IgD-negative memory B cell (primary cell): ENCODE measurements around the gene STOML3. TPM values are rescaled to one million over a fixed set of nuclear protein-coding genes. Genes with fewer than 3 reads are reported as not detected.

Experiments
- H3K27ac Mint-ChIP-seq, 3 donors: one replicate each; pipeline ENCODE4 v1.8.0; 2020 to 2022; ENCODE audit warnings: mild to moderate bottlenecking in 3 of 3, mixed read lengths in 3 of 3, moderate library complexity in 1 of 3
- H3K27me3 Mint-ChIP-seq: one replicate; pipeline ENCODE4 v1.8.0; 2021; ENCODE audit warnings: mixed read lengths
- H3K36me3 Mint-ChIP-seq: one replicate; pipeline ENCODE4 v1.8.0; 2020; ENCODE audit warnings: mild to moderate bottlenecking, mixed read lengths
- H3K4me1 Mint-ChIP-seq, 3 donors: one replicate each; pipeline ENCODE4 v1.8.0; 2020 to 2022; ENCODE audit warnings: mixed read lengths in 3 of 3, mild to moderate bottlenecking in 1 of 3
- H3K4me3 Mint-ChIP-seq, 4 donors: one replicate each; pipeline ENCODE4 v1.8.0; 2020 to 2022; ENCODE audit warnings: mild to moderate bottlenecking in 4 of 4, mixed read lengths in 4 of 4, moderate library complexity in 3 of 4
- H3K9me3 Mint-ChIP-seq, 3 donors: one replicate each; pipeline ENCODE4 v1.8.0; 2020 to 2021; ENCODE audit warnings: mixed read lengths in 3 of 3, mild to moderate bottlenecking in 1 of 3
- polyA plus RNA-seq: library from polyadenylated mRNA; unstranded; fragments of 300-500 nt; fragmentation: Illumina TruSeq; gene quantifications from one replicate; pipeline ENCODE4 v1.2.3, GENCODE V29; 2021

STOML3 gene
- polyA plus RNA-seq: not detected

GRCh38 chr13:38990693-38991092 lies at the start of gene STOML3:
STOML3 (minus strand) TSS chr13:38990831; CDS start chr13:38990721, 110 bp downstream.
- H3K27me3 Mint-ChIP-seq: peaks cover 5% of the 10 kb centered on the region
- H3K9me3 Mint-ChIP-seq: no peaks in the 10 kb centered on the region
- H3K36me3 Mint-ChIP-seq: no peaks in the 10 kb centered on the region
- H3K4me3 Mint-ChIP-seq: no peak within 1 kb of the TSS
- H3K27ac Mint-ChIP-seq: no peak within 1 kb of the TSS
- no peaks in the 10 kb centered on the region for H3K4me1 Mint-ChIP-seq

- no peaks in the 10 kb centered on the region for H3K27me3 Mint-ChIP-seq
- H3K4me1 Mint-ChIP-seq: peaks cover 31 to 43% (median 33%) of the 10 kb centered on the region in 3 donors
- H3K9me3 Mint-ChIP-seq: no peaks in the 10 kb centered on the region
- no peak overlapping the region for H3K27ac Mint-ChIP-seq
- peaks cover 5% of the 10 kb centered on the region for H3K36me3 Mint-ChIP-seq
- peak overlapping the region in 1 of 4 donors; percentile 76 for H3K4me3 Mint-ChIP-seq
Observed at GRCh38 chr13:39040206-39040605, 49.6 kb upstream of the STOML3 start.

- Mint-ChIP-seq H3K9me3 (no peaks in the 10 kb centered on the region), H3K27ac (peak overlapping the region; percentile 92 to 99 (median 99)), H3K36me3 (peaks cover 5% of the 10 kb centered on the region), H3K4me3 (peak overlapping the region; percentile 95 to 99 (median 98)), H3K27me3 (no peaks in the 10 kb centered on the region), H3K4me1 (peaks cover 39 to 52% (median 42%) of the 10 kb centered on the region in 3 donors)
Observed at GRCh38 chr13:39039041-39039440, 48.4 kb upstream of the STOML3 start.

GRCh38 chr13:39038569-39039030 lies 48.0 kb upstream of the STOML3 start:
- Mint-ChIP-seq H3K4me3 (peak overlapping the region; percentile 95 to 99 (median 98)), H3K4me1 (peaks cover 42 to 57% (median 43%) of the 10 kb centered on the region in 3 donors), H3K27me3 (no peaks in the 10 kb centered on the region), H3K9me3 (no peaks in the 10 kb centered on the region), H3K27ac (peak overlapping the region; percentile 92 to 99 (median 99)), H3K36me3 (peaks cover 5% of the 10 kb centered on the region)

- peak within 1 kb of the TSS; percentile 92 to 99 (median 99) for H3K27ac Mint-ChIP-seq
- H3K9me3 Mint-ChIP-seq: no peaks in the 10 kb centered on the region
- peaks cover 5% of the 10 kb centered on the region for H3K36me3 Mint-ChIP-seq
- peak within 1 kb of the TSS; percentile 95 to 99 (median 98) for H3K4me3 Mint-ChIP-seq
- peaks cover 42 to 63% (median 43%) of the 10 kb centered on the region in 3 donors for H3K4me1 Mint-ChIP-seq
- H3K27me3 Mint-ChIP-seq: no peaks in the 10 kb centered on the region
Observed at GRCh38 chr13:39037880-39038568, 47.4 kb upstream of the STOML3 start, which contains the start of the genes NHLRC3 and PROSER1. NHLRC3 (plus strand) TSS chr13:39038456; CDS start chr13:39038640, 184 bp downstream. PROSER1 (minus strand) TSS chr13:39038089; CDS start chr13:39037242, 847 bp downstream.

GRCh38 chr13:39037410-39037879 lies 46.8 kb upstream of the STOML3 start:
- H3K36me3 Mint-ChIP-seq: peaks cover 2% of the 10 kb centered on the region
- H3K27ac Mint-ChIP-seq: peak overlapping the region; percentile 92 to 99 (median 99)
- peak overlapping the region; percentile 95 to 99 (median 98) for H3K4me3 Mint-ChIP-seq
- no peaks in the 10 kb centered on the region for H3K9me3 Mint-ChIP-seq
- peaks cover 40 to 64% (median 42%) of the 10 kb centered on the region in 3 donors for H3K4me1 Mint-ChIP-seq
- no peaks in the 10 kb centered on the region for H3K27me3 Mint-ChIP-seq

GRCh38 chr13:39036212-39036611 lies 45.6 kb upstream of the STOML3 start:
- H3K27ac Mint-ChIP-seq: peak overlapping the region in 2 of 3 donors; percentile 50 to 92

GRCh38 chr13:39035799-39036198 lies 45.2 kb upstream of the STOML3 start:
- H3K27me3 Mint-ChIP-seq: no peaks in the 10 kb centered on the region
- peaks cover 39 to 61% (median 44%) of the 10 kb centered on the region in 3 donors for H3K4me1 Mint-ChIP-seq
- no peaks in the 10 kb centered on the region for H3K9me3 Mint-ChIP-seq
- H3K27ac Mint-ChIP-seq: peak overlapping the region; percentile 19 to 92 (median 50)
- no peaks in the 10 kb centered on the region for H3K36me3 Mint-ChIP-seq
- peak overlapping the region; percentile 95 to 99 (median 97) for H3K4me3 Mint-ChIP-seq

More at GRCh38 chr13:39036212-39036611, 45.6 kb upstream of the STOML3 start:
- H3K36me3 Mint-ChIP-seq: no peaks in the 10 kb centered on the region
- no peaks in the 10 kb centered on the region for H3K9me3 Mint-ChIP-seq
- no peaks in the 10 kb centered on the region for H3K27me3 Mint-ChIP-seq
- peaks cover 39 to 64% (median 45%) of the 10 kb centered on the region in 3 donors for H3K4me1 Mint-ChIP-seq
- peak overlapping the region; percentile 95 to 99 (median 97) for H3K4me3 Mint-ChIP-seq

GRCh38 chr13:39035204-39035603 lies 44.6 kb upstream of the STOML3 start:
- no peaks in the 10 kb centered on the region for H3K9me3 Mint-ChIP-seq
- no peaks in the 10 kb centered on the region for H3K36me3 Mint-ChIP-seq
- peaks cover 38 to 59% (median 39%) of the 10 kb centered on the region in 3 donors for H3K4me1 Mint-ChIP-seq
- H3K27me3 Mint-ChIP-seq: no peaks in the 10 kb centered on the region
- no peak overlapping the region for H3K27ac Mint-ChIP-seq
- H3K4me3 Mint-ChIP-seq: peak overlapping the region; percentile 72 to 99 (median 96)

GRCh38 chr13:39034085-39034484 lies 43.5 kb upstream of the STOML3 start:
- H3K27me3 Mint-ChIP-seq: no peaks in the 10 kb centered on the region
- peaks cover 34 to 54% (median 36%) of the 10 kb centered on the region in 3 donors for H3K4me1 Mint-ChIP-seq
- peak overlapping the region in 1 of 3 donors; percentile 48 for H3K27ac Mint-ChIP-seq
- H3K9me3 Mint-ChIP-seq: no peaks in the 10 kb centered on the region
- H3K36me3 Mint-ChIP-seq: no peaks in the 10 kb centered on the region
- peak overlapping the region in 3 of 4 donors; percentile 5 to 72 (median 58) for H3K4me3 Mint-ChIP-seq

- Mint-ChIP-seq H3K4me3 (no peak overlapping the region), H3K27me3 (no peaks in the 10 kb centered on the region), H3K36me3 (no peaks in the 10 kb centered on the region), H3K4me1 (peaks cover 30 to 40% (median 34%) of the 10 kb centered on the region in 3 donors), H3K9me3 (no peaks in the 10 kb centered on the region), H3K27ac (no peak overlapping the region)
Observed at GRCh38 chr13:39032150-39032549, 41.5 kb upstream of the STOML3 start.

GRCh38 chr13:39025433-39025839 lies 34.8 kb upstream of the STOML3 start:
- no peak overlapping the region for H3K4me3 Mint-ChIP-seq

GRCh38 chr13:39023761-39024160 lies 33.1 kb upstream of the STOML3 start:
- Mint-ChIP-seq H3K4me3 (no peak overlapping the region), H3K27ac (no peak overlapping the region), H3K27me3 (no peaks in the 10 kb centered on the region), H3K4me1 (peaks cover 0 to 2% (median 0%) of the 10 kb centered on the region in 3 donors), H3K36me3 (peaks cover 9% of the 10 kb centered on the region), H3K9me3 (no peaks in the 10 kb centered on the region)

More at GRCh38 chr13:39025433-39025839, 34.8 kb upstream of the STOML3 start:
- H3K4me1 Mint-ChIP-seq: no peaks in the 10 kb centered on the region
- no peaks in the 10 kb centered on the region for H3K9me3 Mint-ChIP-seq
- no peaks in the 10 kb centered on the region for H3K27me3 Mint-ChIP-seq
- H3K36me3 Mint-ChIP-seq: peaks cover 7% of the 10 kb centered on the region
- no peak overlapping the region for H3K27ac Mint-ChIP-seq

- H3K4me3 Mint-ChIP-seq: no peak overlapping the region
- no peaks in the 10 kb centered on the region for H3K27me3 Mint-ChIP-seq
- H3K4me1 Mint-ChIP-seq: peaks cover 0 to 2% (median 0%) of the 10 kb centered on the region in 3 donors
- no peaks in the 10 kb centered on the region for H3K9me3 Mint-ChIP-seq
- H3K27ac Mint-ChIP-seq: no peak overlapping the region
- peaks cover 9% of the 10 kb centered on the region for H3K36me3 Mint-ChIP-seq
Observed at GRCh38 chr13:39023316-39023715, 32.7 kb upstream of the STOML3 start.

- Mint-ChIP-seq H3K4me1 (peaks cover 0 to 2% (median 0%) of the 10 kb centered on the region in 3 donors), H3K27me3 (no peaks in the 10 kb centered on the region), H3K4me3 (no peak overlapping the region), H3K27ac (no peak overlapping the region), H3K9me3 (no peaks in the 10 kb centered on the region), H3K36me3 (peaks cover 9% of the 10 kb centered on the region)
Observed at GRCh38 chr13:39020853-39021462, 30.3 kb upstream of the STOML3 start.
